Stomach (tissue), 9 donors: ENCODE measurements around the gene PPP2R5D. TPM values are rescaled to one million over a fixed set of nuclear protein-coding genes. Genes with fewer than 3 reads are reported as not detected.
"Not testable (repeated sequence)": the region's sequence is repeated elsewhere in the genome, so short reads cannot be mapped to it uniquely, and the experiment has no call there.

Experiments used
- DNase-seq, 2 donors: peaks; one replicate each; pipeline versions ENCODE4 v3.0.0 to v3.0.0-alpha.2; 2013 to 2019
- H3K27ac ChIP-seq, 5 donors: fragments of 200-600 bp in 4 of 5; sonication (generic) in 4 of 5; one replicate each; pipeline ENCODE4 v1.5.1; 2013 to 2019; ENCODE audit warnings: mild to moderate bottlenecking in 1 of 5, moderate library complexity in 1 of 5
- H3K27me3 ChIP-seq, 3 donors: fragments of 200-600 bp; sonication (generic); one replicate each; pipeline ENCODE4 v1.5.1; 2017 to 2019; ENCODE audit warnings: mixed run types in 1 of 3
- H3K36me3 ChIP-seq, 4 donors: fragments of 200-600 bp; sonication (generic); 1 replicate in 3 of 4; 2 replicates in 1 of 4; pipeline ENCODE4 v1.5.1; 2016 to 2019
- H3K4me1 ChIP-seq, 4 donors: fragments of 200-600 bp; sonication (generic); one replicate each; pipeline ENCODE4 v1.5.1; 2016 to 2019
- H3K4me3 ChIP-seq, 4 donors: fragments of 200-600 bp; sonication (generic) in 3 of 4; one replicate each; pipeline ENCODE4 v1.5.1; 2016 to 2019; ENCODE audit warnings: mild to moderate bottlenecking in 1 of 4
- H3K9me3 ChIP-seq, 4 donors: fragments of 200-600 bp; sonication (generic); one replicate each; pipeline ENCODE4 v1.5.1; 2016 to 2019
- CTCF ChIP-seq, 7 experiments: fragments of 450-650 bp in 4 of 7; fragments of 200-600 bp in 3 of 7; sonication (generic) in 3 of 7; IDR thresholded peaks; one replicate each; pipeline ENCODE4 v1.5.1; 2016 to 2019; ENCODE audit warnings: antibody characterized with exemption in 7 of 7, control low read depth in 2 of 7, mild to moderate bottlenecking in 1 of 7
- EP300 ChIP-seq: sonication (generic); formaldehyde crosslinking; IDR thresholded peaks from one replicate; pipeline ENCODE4 v1.6.1; 2017; ENCODE audit warnings: antibody characterized with exemption
- POLR2A ChIP-seq, 4 donors: fragments of 450-650 bp; IDR thresholded peaks; one replicate each; pipeline ENCODE4 v1.6.1; 2016; ENCODE audit warnings: antibody characterized with exemption in 4 of 4, control low read depth in 2 of 4, mild to moderate bottlenecking in 1 of 4, moderate library complexity in 1 of 4
- POLR2AphosphoS5 ChIP-seq, 3 donors: sonication (generic); formaldehyde crosslinking; IDR thresholded peaks; one replicate each; pipeline ENCODE4 v1.6.1; 2016; ENCODE audit warnings: antibody characterized with exemption in 3 of 3
- WGBS, 5 donors: extraction: QIAGEN DNeasy Blood & Tissue Kit in 3 of 5; methylation state at CpG; one replicate each; pipeline versions ENCODE4 v1.1.5 to v1.1.7; 2013 to 2018; 5-methylcytosine and 5-hydroxymethylcytosine counted together
- intact Hi-C: fragments of 100-400 bp; cut with DNase I; formaldehyde crosslinking; loops from one replicate; pipeline ENCODE4 v1.15.1; 2023; ENCODE audit warnings: low total_unique reads
- polyA plus RNA-seq, 3 donors: library from polyadenylated mRNA; stranded (reverse); fragments of 200-250 nt; gene quantifications; one replicate each; pipeline ENCODE4 v1.2.3, GENCODE V29; 2013
- total RNA-seq, 5 donors: library from RNA; depleted of rRNA; stranded (reverse); fragments of >200 nt; gene quantifications; one replicate each; pipeline versions ENCODE4 v1.1.0 to v1.2.3, GENCODE V29; 2014 to 2016
- donor health status: healthy with polysubstance abuse.
- donor health status: Bipolar disorder and iron deficiency.
- donor health status: healthy.

PPP2R5D gene
- total and polyA plus RNA-seq, 8 donors: 19.6 to 517 (median 24.1) TPM

DNA sequence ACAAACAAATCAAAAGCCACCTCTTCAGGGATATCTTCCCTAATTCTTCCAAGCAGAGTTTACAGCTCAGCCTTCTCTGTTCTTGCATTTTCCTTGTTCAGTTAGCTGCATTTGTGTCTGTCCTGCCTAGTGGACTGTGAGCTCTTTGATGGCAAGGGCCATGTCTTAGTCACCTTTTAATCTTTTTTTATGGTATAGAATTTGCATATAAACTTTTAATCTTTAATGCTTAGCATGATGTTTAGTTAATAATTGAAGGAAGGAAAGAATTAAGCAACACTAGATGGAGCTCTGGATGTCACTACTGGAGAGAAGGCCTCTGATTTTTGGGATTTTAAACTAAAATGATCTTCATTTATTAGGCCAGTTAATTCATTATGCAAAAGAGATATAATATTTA lies 12.1 kb downstream of the PPP2R5D start:
- H3K27me3 ChIP-seq: no peaks in the 10 kb centered on the region
- DNase-seq: no peak
- H3K4me1 ChIP-seq: peaks cover 0 to 12% (median 2%) of the 10 kb centered on the region in 4 donors
- H3K4me3 ChIP-seq: no peak overlapping the region
- no peak for TF ChIP-seq CTCF (IDR thresholded peaks at IDR 0.05)
- TF ChIP-seq POLR2A (IDR thresholded peaks at IDR 0.05): no peak
- no peak for TF ChIP-seq EP300
- TF ChIP-seq POLR2AphosphoS5 (IDR thresholded peaks at IDR 0.05): no peak
- H3K27ac ChIP-seq: no peak overlapping the region
- H3K9me3 ChIP-seq: no peaks in the 10 kb centered on the region
- peaks cover 3 to 33% (median 21%) of the 10 kb centered on the region in 4 donors for H3K36me3 ChIP-seq
- intact Hi-C loops: no loop called here

- Histone ChIP-seq H3K36me3 (peaks cover 3 to 38% (median 22%) of the 10 kb centered on the region in 4 donors), H3K4me1 (peaks cover 0 to 12% (median 2%) of the 10 kb centered on the region in 4 donors)
- H3K4me3 ChIP-seq, intact Hi-C loops, H3K27ac ChIP-seq, H3K27me3 ChIP-seq, H3K9me3 ChIP-seq, DNase-seq: not testable (repeated sequence)
- WGBS, 5 donors: 93 to 96% (median 94%) methylated on average over 7 to 9 of the region's 9 CpGs
These were observed 13.8 kb downstream of the PPP2R5D start for GRCh38 chr6:42998205-42998604.

DNA sequence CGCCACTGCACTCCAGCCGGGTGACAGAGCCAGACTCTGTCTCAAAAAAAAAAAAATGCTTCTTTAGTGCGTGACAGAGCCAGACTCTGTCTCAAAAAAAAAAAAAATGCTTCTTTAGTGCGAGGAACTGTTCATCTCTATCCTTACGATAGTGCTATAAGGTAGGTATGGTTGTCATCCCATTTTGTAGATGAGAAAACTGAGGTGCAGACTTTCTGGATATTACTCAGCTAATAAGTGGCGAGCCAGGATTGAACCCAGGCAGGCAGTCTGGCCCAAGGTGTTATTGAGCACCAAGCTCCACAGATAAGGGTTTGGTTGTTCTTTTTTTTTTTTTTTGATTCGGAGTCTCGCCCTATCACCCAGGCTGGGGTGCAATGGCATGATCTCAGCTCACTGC lies 17.5 kb downstream of the PPP2R5D start:
- Histone ChIP-seq H3K4me3 (no peak overlapping the region), H3K36me3 (peaks cover 9 to 50% (median 30%) of the 10 kb centered on the region in 4 donors), H3K27ac (no peak overlapping the region), H3K4me1 (peaks cover 0 to 3% (median 0%) of the 10 kb centered on the region in 4 donors), H3K9me3 (no peaks in the 10 kb centered on the region), H3K27me3 (no peaks in the 10 kb centered on the region)
- no peak for TF ChIP-seq EP300
- DNase-seq: no peak
- WGBS, 5 donors: 97 to 100% (median 98%) methylated on average over 8 of the region's 8 CpGs
- intact Hi-C loops: no loop called here

DNA sequence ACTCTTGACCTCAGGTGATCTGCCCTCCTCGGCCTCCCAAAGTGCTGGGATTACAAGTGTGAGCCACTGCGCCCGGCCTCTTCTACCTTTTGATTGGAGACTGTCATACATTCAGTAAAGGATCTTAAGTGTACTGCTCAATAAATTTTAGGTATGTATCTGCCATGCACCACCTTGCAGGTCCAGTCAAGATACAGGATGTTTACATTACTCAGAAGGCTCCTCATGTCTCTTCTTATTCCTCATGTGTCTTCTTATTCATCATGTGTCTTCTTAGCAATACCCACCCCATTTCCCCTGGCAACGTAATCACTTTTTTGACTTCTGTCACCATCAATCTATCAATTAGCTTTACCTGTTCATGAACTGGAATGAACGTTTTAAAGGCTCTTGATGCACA lies 21.5 kb downstream of the PPP2R5D start:
- no peaks in the 10 kb centered on the region for H3K9me3 ChIP-seq
- intact Hi-C loops: no loop called here
- DNase-seq: no peak
- peaks cover 34 to 84% (median 68%) of the 10 kb centered on the region in 4 donors for H3K36me3 ChIP-seq
- H3K27me3 ChIP-seq: no peaks in the 10 kb centered on the region
- 86 to 95% (median 92%) methylated on average over 5 of the region's 5 CpGs for WGBS, 5 donors
- H3K4me3 ChIP-seq: no peak overlapping the region
- no peak overlapping the region for H3K27ac ChIP-seq
- TF ChIP-seq EP300 (no peak), POLR2AphosphoS5 (IDR thresholded peaks at IDR 0.05) (no peak), POLR2A (IDR thresholded peaks at IDR 0.05) (no peak), CTCF (IDR thresholded peaks at IDR 0.05) (no peak)
- no peaks in the 10 kb centered on the region for H3K4me1 ChIP-seq

DNA sequence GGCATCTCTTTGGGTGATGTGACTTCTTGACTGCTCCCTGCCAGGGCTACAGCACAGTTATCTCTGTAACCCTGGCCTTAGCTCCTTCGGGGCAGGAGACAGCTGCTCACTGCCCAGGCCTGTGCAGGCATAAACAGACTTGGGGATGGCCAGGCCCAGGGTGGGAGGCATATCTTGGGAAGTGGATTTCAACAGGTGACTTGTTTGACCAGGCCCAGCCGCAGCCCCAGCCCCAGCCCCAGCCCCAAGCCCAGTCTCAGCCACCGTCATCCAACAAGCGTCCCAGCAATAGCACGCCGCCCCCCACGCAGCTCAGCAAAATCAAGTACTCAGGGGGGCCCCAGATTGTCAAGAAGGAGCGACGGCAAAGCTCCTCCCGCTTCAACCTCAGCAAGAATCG lies 21.9 kb downstream of the PPP2R5D start:
- no peak overlapping the region for H3K27ac ChIP-seq
- 89 to 98% (median 96%) methylated on average over 6 to 11 of the region's 11 CpGs for WGBS, 5 donors
- no peak overlapping the region for H3K4me3 ChIP-seq
- TF ChIP-seq POLR2A (IDR thresholded peaks at IDR 0.05) (no peak), EP300 (no peak), CTCF (IDR thresholded peaks at IDR 0.05) (no peak)
- intact Hi-C loops: no loop called here
- H3K9me3 ChIP-seq: no peaks in the 10 kb centered on the region
- H3K36me3 ChIP-seq: peaks cover 38 to 85% (median 70%) of the 10 kb centered on the region in 4 donors
- no peaks in the 10 kb centered on the region for H3K4me1 ChIP-seq
- H3K27me3 ChIP-seq: no peaks in the 10 kb centered on the region
- no peak for DNase-seq
